ENCODE measurements around the gene KRT26.
"Not testable (repeated sequence)": the region's sequence is repeated elsewhere in the genome, so short reads cannot be mapped to it uniquely, and the experiment has no call there.

Gene KRT26

GRCh38 chr17:40793832-40794231 lies 21.8 kb upstream of the KRT26 start:
- DNase-seq = no peak

GRCh38 chr17:40791787-40792436 lies 19.9 kb upstream of the KRT26 start:
- DNase-seq = peak in 1 of 2 experiments; percentile 8

- DNase-seq = no peak
Observed at GRCh38 chr17:40791111-40791510, 19.1 kb upstream of the KRT26 start.

GRCh38 chr17:40782450-40782849 lies 10.4 kb upstream of the KRT26 start, which contains the start of gene KRT27:
Gene KRT27, minus strand, starts transcription at chr17:40782550. Its CDS starts 57 bp downstream, at chr17:40782493.
- no peak for DNase-seq

- no peak for DNase-seq
Observed at GRCh38 chr17:40779181-40779909, 7.3 kb upstream of the KRT26 start.

- DNase-seq = no peak
Observed at GRCh38 chr17:40778461-40778860, 6.5 kb upstream of the KRT26 start.

- DNase-seq = no peak
Observed at GRCh38 chr17:40777971-40778370, 6.0 kb upstream of the KRT26 start.

GRCh38 chr17:40777459-40777858 lies 5.5 kb upstream of the KRT26 start:
- DNase-seq = no peak

- DNase-seq = no peak
Observed at GRCh38 chr17:40775945-40776344, 3.9 kb upstream of the KRT26 start.

GRCh38 chr17:40765657-40766056 lies 6.3 kb downstream of the KRT26 start:
- DNase-seq = no peak

- no peak for DNase-seq
Observed at GRCh38 chr17:40763752-40764151, 8.2 kb downstream of the KRT26 start.

GRCh38 chr17:40760105-40761016 lies 11.6 kb downstream of the KRT26 start:
- DNase-seq = no peak

GRCh38 chr17:40755231-40755630 lies 16.8 kb downstream of the KRT26 start, which contains the start of gene KRT25:
Gene KRT25, minus strand, starts transcription at chr17:40755331. Its CDS starts 60 bp downstream, at chr17:40755271.
- no peak for DNase-seq

GRCh38 chr17:40753804-40754203 lies 18.2 kb downstream of the KRT26 start:
- no peak for DNase-seq

GRCh38 chr17:40751065-40751464 lies 20.9 kb downstream of the KRT26 start:
- no peak for DNase-seq

GRCh38 chr17:40750391-40750790 lies 21.6 kb downstream of the KRT26 start:
- DNase-seq = no peak

- DNase-seq = not testable (repeated sequence)
Observed at GRCh38 chr17:40748666-40749065, 23.3 kb downstream of the KRT26 start.

- DNase-seq = no peak
Observed at GRCh38 chr17:40738553-40738952, 33.4 kb downstream of the KRT26 start.

- DNase-seq = no peak
Observed at GRCh38 chr17:40735016-40735415, 37.0 kb downstream of the KRT26 start.

GRCh38 chr17:40734018-40734417 lies 38.0 kb downstream of the KRT26 start:
- DNase-seq = no peak

- no peak for DNase-seq
Observed at GRCh38 chr17:40730970-40731369, 41.0 kb downstream of the KRT26 start.

GRCh38 chr17:40727447-40728231 lies 44.4 kb downstream of the KRT26 start:
- DNase-seq = no peak

All from SHP77 (cell line).